GM12873 (cell line): Measurements from ENCODE around the gene PEMT.

Experiments used
- TF ChIP-seq, protein P1 (sequence below): IDR thresholded peaks from 2 replicates; pipeline ENCODE4 v1.5.1; 2012; ENCODE audit warnings: low read depth, mild to moderate bottlenecking, moderate library complexity, low read length, control low read depth; ENCODE audit not compliant: insufficient read depth; ENCODE audit errors: missing control alignments

PEMT gene

DNA sequence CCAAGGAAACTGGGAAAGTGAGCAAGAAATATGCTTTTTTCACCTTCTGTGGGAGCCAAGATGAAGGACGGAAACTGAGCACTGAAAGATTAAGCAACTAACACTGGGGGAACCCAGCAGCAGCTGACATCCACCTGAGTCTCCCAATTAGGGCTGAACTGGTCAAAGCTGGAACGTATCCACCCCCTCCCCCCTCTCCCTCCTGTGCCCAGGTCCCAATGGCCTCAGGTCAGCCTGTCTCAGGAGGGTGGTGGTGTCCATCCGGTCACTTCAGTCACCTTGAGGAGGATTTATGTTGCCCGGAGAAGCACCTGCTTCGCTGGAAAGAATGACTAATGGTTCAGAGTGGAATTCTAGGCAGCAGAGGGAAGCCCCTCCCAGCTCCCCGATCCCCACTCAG, 10.0 kb downstream of the PEMT start:
- TF ChIP-seq, protein P1, sequence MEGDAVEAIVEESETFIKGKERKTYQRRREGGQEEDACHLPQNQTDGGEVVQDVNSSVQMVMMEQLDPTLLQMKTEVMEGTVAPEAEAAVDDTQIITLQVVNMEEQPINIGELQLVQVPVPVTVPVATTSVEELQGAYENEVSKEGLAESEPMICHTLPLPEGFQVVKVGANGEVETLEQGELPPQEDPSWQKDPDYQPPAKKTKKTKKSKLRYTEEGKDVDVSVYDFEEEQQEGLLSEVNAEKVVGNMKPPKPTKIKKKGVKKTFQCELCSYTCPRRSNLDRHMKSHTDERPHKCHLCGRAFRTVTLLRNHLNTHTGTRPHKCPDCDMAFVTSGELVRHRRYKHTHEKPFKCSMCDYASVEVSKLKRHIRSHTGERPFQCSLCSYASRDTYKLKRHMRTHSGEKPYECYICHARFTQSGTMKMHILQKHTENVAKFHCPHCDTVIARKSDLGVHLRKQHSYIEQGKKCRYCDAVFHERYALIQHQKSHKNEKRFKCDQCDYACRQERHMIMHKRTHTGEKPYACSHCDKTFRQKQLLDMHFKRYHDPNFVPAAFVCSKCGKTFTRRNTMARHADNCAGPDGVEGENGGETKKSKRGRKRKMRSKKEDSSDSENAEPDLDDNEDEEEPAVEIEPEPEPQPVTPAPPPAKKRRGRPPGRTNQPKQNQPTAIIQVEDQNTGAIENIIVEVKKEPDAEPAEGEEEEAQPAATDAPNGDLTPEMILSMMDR, result no peak

DNA sequence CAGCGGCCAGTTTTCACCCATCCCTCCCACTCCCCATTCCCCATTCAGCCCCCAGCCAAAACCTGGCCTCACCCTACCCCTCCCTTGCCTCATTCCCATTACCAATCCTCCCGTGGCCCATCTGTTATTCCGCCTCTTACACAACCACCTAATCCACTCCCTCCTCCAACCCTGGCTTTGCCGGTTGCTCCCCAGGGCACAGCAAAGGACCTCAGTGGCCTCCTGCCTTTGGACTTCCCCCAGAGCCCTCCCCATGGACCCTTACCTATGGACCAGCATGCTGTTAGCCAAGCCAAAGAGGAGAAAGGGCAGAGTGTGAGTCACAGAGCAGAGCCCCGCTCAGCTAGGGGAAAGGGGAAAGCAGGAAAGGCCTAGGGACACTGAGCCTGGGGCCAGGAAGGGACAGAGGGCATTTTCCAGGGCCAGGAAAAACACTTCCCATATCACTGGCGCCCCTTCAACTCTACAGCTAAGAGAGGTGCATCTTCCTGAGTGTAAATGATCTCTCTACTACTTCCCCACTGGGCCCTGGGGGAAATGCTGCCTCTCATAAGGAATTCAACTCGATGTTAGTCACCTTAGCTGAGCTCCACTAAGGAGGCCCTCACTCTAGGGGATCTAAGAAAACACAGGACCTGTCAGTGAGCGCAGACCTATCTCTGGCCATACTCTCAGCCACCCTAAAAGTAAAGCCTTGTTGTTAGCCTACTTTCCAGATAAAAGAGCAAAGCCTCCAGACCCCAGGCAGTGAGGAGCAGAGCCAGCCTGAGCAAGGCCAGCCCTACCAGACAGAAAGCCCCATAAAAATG, 10.6 kb downstream of the PEMT start:
- TF ChIP-seq, protein P1, result no peak

DNA sequence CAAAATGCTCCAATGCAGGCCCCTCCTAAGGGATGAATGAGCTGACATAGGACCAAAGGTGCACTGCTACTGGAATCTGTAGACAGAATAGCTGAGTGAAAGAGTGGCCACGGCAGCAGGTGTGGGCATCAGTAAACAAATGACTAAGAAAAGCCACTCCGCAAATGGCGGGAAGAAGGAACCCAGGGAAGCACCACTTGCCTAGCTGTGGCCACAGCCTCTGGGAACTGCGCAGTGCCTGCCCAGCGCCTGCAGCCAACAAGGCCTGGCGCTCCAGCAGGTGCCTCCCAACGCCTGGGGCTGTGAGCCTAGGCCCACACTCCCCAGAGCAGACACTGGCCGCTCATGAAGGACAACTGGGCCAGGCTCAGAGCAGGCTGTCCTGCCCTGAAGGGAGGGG, 11.8 kb downstream of the PEMT start:
- TF ChIP-seq, protein P1, result no peak

DNA sequence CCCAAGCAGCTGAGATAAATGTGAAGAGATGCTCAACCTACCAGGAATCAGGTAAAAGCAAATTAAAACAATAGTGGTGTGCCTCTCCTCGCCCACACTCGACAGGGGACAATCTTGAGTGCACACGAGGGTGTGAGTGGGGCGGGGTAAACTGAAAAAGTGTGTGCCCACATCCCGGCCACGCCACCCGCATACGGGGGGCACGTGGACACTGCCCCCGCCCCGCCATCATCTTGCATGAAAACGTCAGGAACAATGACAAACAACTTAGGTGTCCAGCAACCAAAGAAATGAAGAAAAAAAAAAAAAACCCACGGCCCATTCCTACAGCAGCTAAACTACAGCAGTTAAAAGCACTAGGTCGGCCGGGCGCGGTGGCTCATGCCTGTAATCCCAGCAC, 14.1 kb downstream of the PEMT start:
- TF ChIP-seq, protein P1, result no peak

GRCh38 chr17:17576772-17577234, 14.7 kb downstream of the PEMT start:
- TF ChIP-seq, protein P1, result no peak

DNA sequence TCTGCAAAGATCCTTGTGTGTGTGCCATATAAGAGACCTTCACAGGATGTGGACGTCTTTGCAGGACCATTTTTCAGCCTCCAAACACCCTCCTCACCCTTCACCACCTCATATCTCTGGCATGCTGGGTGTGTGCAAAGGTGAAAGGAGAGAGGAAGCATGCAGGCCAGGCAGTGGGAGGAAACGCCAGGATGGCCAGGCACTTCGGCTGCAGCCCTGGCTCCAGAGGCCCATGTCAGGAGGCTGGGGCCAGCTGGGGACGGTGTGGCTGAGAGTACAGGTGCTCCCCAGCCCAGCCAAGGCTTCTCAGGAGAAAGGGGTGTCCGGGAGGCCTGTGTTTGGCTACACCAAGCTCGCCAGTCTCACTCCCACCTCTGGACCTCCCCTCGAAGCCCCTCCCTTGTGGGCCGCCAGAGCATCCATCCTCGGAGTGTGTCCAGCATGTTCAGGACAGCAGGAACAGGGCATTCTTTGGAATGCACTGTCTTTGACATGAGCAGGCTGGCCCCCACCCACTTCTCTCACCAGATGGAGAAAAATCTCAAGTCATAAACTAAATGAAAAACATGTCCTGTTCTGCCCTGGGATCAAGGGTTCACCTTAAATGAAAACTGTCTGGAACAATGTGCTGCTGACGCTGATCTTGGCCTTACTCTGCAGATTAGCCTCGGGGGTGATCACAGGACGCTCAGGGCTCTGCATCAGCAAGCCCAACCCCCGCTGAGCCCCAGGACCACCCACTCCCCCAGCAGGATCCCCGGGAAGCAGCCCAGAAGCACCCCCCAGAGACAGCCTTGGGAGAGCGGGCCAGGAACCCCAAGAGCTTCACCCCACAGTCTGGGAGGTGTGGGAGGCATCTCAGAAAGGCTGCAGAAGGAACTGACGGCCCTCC, 15.9 kb downstream of the PEMT start:
- TF ChIP-seq, protein P1, result no peak

DNA sequence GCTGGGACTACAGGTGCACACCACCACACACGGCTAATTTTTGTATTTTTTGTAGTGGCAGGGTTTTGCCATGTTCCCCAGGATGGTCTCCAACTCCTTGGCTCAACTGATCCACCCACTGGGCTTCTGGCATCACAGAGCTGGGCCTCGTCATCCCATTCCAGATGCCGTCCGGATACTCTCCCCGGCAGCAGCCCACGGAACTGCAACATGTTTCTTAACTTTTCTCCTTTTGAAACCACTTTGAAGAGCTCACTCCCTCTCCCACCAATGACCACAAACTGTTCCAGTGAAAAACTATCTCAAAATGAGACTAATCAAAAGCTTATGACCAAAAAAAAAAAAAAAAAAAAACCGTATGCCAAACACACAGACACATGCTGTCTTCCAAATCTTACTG, 17.6 kb downstream of the PEMT start:
- TF ChIP-seq, protein P1, result no peak
